Cerebellar nuclear complex (tissue), 1 donor: ENCODE data around the gene UVSSA.

ENCODE experiments used
- DNase-seq, 2 experiments: peaks; one replicate each; lab custom pipeline; 2025; lab: John Stamatoyannopoulos, UW

The UVSSA gene

DNA sequence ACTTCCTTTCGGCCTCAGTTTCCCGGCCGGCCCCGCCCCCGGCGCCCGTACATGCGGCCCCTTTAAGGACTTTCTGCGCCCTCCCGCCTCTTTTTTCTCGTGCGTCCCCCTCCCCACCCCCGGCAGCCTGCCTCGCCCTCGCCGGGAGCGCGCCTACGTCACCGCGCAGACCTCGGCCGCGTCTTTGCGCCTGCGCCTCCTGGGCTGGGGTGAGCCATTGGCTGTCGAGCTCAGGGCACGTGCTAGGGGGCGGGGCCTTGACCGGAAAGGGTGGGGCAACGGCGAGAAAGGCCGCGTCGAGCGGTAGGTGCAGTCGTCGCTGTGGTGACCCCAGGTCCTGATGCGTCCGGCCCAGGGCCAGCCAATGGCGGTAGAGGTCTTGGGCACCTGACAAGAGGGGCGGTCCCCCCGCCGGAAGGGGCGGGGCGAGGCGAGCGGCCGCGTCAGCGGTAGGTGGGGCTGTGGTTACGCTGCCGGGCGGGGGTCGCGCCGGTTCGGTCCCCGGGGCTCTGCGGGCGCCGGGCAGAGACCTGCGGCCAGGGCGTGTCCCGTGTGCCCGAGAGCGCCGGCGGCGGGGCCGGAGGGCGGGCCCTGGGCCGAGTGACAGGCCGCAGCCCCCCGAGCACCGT, at the start of gene UVSSA:
UVSSA (plus strand) TSS at position 428 of the 629 bp plus-strand sequence. CDS start 884 bp downstream, outside the sequence.
- peak; percentile 98 to 99 for DNase-seq

GRCh38 chr4:1297456-1298325, 49.3 kb upstream of the UVSSA start:
- DNase-seq = no peak

- DNase-seq = no peak
These were observed 48.5 kb upstream of the UVSSA start for GRCh38 chr4:1298461-1298860.

DNA sequence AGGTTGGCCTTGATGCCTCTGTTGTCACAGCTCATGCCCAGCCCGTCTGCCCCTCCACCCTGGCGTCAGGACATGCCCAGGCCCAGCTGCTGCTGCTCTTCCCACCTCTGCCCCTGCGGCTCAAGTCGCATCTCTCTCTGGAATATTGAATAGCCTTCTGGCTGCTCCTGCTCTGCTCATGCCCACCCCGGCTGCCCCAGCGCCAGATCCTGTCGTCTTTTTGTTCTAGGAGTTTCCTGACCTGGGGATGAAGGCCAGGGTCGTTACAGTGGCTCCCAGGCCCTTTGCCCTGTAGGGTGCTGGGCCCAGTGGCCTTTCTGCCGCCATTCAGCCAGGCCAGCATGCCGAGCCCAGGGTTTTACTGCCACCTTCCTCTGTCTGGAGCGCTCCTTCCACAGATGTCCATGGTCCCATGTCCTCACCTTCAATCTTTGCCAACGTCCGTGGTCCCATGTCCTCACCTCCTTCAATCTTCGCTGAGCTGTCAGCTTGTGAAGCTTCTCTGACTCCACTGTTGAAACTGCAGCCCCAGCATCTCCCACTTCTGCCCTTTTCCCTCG, 47.6 kb upstream of the UVSSA start:
- no peak for DNase-seq

GRCh38 chr4:1300466-1301455, 46.2 kb upstream of the UVSSA start:
- DNase-seq = no peak

DNA sequence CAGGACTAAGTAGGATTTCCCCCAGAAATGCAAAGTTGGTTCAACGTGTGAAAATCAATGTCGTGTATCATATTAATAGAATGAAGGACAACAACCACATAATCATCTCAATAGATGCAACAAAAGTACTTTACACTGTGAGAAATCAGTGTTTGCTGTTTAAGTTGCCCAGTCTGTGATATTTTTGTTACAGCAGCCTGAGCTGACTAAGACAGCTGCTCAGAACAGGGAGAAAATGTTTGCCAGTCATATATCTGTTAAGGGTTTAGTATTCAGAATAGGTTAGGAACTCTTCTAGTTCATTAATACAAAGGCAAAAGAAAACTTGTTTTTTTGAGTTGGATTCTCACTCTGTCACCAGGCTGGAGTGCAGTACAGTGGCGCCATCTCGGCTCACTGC, 44.8 kb upstream of the UVSSA start:
- no peak for DNase-seq

DNA sequence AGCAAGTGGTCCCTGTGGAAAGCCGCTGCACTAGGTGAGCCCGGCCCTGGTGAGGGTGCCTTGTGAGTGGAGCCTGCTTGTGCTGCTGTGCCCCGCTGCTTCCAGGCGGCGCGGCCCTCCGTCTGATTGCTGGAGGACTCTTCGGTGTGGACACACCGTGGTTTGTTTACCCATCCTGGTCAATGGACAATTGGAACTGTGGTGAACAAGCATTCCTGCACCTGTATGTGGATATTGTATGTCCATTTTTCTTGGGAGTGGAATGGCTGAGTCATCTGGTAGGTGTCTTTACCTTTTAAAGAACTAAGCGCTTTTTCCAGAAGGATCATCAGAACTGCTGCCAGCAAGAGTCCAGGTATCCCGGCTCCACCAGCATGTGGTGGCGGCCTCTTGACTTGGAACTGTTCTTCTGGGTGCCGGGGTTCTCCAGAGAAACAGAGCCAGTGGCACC, 41.7 kb upstream of the UVSSA start:
- no peak for DNase-seq

GRCh38 chr4:1305781-1306455, 41.1 kb upstream of the UVSSA start:
- DNase-seq = no peak

DNA sequence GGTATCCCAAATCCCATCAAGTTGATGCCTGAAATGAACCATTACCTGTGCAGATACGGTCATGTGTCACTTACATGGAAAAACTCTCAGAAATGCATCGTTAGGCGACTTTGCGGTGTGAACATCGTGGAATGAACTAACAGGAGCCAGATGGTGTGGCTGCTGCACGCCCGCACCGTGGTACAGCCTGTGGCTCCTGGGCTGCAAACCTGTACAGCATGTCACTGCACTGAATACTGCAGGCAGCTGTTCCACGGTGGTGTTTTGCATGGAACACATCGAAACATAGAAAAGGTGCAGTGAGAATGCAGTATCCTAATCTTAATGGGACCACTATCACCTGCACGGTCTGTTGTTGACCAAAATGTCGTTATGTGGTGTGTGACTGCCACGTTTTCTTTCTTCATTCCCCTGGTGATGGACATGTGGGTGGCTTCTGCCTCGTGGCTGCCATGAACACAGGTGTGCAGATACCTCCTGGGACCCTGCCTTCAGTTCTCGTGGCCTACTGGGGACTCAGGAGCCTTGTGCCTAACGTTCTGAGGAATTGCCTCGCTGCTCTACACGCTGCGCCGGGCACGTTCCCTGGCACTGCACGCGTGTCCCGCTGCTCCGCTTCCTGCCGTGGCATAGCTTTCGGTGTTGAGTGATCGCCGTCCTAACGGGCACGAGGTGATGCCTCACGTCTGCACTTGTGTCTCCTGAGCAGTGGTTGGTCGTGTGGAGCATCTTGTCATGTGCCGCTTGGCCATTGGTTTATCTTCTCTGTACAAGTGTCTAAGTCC, 38.9 kb upstream of the UVSSA start:
- no peak for DNase-seq

GRCh38 chr4:1309261-1310010, 37.6 kb upstream of the UVSSA start:
- DNase-seq = no peak

GRCh38 chr4:1310031-1310795, 36.8 kb upstream of the UVSSA start:
- DNase-seq = no peak

- DNase-seq = no peak
These were observed 36.0 kb upstream of the UVSSA start for GRCh38 chr4:1310796-1311631.

GRCh38 chr4:1312821-1313640, 34.0 kb upstream of the UVSSA start:
- no peak for DNase-seq

DNA sequence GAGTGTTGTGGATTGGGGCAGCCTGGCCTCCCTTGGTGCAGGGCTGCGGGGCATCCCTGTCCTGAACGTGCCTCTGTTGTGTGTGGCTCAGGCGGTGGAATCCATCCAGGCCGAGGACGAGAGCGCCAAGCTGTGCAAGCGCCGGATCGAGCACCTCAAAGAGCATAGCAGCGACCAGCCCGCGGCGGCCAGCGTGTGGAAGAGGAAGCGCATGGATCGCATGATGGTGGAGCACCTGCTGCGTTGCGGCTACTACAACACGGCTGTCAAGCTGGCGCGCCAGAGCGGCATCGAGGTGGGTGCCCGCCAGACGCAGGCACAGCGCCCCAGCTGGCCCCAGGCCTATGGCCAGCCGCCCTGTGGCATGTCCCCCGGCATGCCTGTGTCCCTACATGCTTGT, 31.7 kb upstream of the UVSSA start:
- DNase-seq = no peak

GRCh38 chr4:1315836-1316536, 31.0 kb upstream of the UVSSA start:
- no peak for DNase-seq

DNA sequence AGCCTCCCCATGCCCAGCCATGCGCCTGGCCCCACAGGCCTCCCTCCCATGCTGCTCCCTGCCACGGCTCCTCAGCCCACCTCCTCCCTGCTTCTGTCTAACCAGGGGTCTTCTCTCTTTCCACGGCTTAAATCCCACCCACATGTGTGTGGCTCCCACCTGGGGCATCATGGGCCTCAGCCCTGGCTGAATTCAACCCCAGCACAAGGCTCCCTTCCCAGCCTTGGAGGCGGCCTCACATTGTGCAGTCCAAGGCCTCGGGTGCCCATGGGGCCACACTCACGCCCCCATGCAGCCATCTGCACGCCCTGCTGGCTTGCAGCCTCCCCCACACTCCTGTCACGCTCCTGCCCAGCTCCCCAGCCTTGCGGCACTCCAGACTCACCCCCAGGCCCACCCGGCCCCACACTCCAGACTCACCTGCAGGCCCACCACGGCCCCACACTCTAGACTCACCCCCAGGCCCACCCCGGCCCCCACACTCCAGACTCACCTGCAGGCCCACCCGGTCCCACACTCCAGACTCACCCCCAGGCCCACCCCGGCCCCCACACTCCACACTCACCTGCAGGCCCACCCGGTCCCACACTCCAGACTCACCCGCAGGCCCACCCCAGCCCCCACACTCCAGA, 30.4 kb upstream of the UVSSA start:
- DNase-seq = no peak
